DND-41 (cell line): ENCODE results near the gene ZFYVE28.
A peak's percentile ranks its signal among the peaks of the same experiment; 100 is the strongest.

Experiments
- ATAC-seq: fragments of 200-7000 bp; cut with Tn5 transposase; 3 replicates; pipeline ENCODE4 v1.9.1; 2021; ENCODE audit warnings: low read depth; ENCODE audit not compliant: insufficient read depth
- DNase-seq: peaks from one replicate; pipeline ENCODE4 v3.0.0-alpha.2; 2020
- H2AFZ ChIP-seq: 2 replicates; pipeline ENCODE4 v1.6.0; 2012; ENCODE audit warnings: low read depth, low read length
- H3K27ac ChIP-seq: 2 replicates; pipeline ENCODE4 v1.5.1; 2012; ENCODE audit warnings: low read length, inconsistent platforms
- H3K27me3 ChIP-seq: fragments of 200-600 bp; sonication (generic); 2 replicates; pipeline ENCODE4 v1.6.0; 2012; ENCODE audit warnings: low read length, mild to moderate bottlenecking, inconsistent platforms; ENCODE audit not compliant: insufficient read depth, poor library complexity
- H3K36me3 ChIP-seq: 2 replicates; pipeline ENCODE4 v1.5.1; 2012; ENCODE audit warnings: low read length, inconsistent platforms; ENCODE audit not compliant: insufficient read depth
- H3K4me1 ChIP-seq: 2 replicates; pipeline ENCODE4 v1.5.1; 2012; ENCODE audit warnings: mild to moderate bottlenecking, low read length; ENCODE audit not compliant: insufficient read depth
- H3K4me2 ChIP-seq: 2 replicates; pipeline ENCODE4 v1.6.0; 2012; ENCODE audit warnings: mild to moderate bottlenecking, moderate library complexity, low read length, inconsistent platforms; ENCODE audit not compliant: insufficient read depth
- H3K4me3 ChIP-seq, 2 experiments: fragments of 200-600 bp in 1 of 2; shearing (Covaris generic) in 1 of 2; 2 replicates each; pipeline ENCODE4 v1.5.1; 2012 to 2016; ENCODE audit warnings: inconsistent platforms in 2 of 2, low read length in 2 of 2, mild to moderate bottlenecking in 2 of 2, low read depth in 1 of 2, moderate library complexity in 1 of 2
- H3K79me2 ChIP-seq: 2 replicates; pipeline ENCODE4 v1.6.0; 2012; ENCODE audit warnings: low read length, inconsistent platforms; ENCODE audit not compliant: insufficient read depth
- H3K9ac ChIP-seq: 2 replicates; pipeline ENCODE4 v1.6.0; 2012; ENCODE audit warnings: low read depth, mild to moderate bottlenecking, inconsistent platforms, low read length, moderate library complexity
- H3K9me3 ChIP-seq: 2 replicates; pipeline ENCODE4 v1.5.1; 2012; ENCODE audit warnings: low read length, moderate library complexity, mild to moderate bottlenecking, inconsistent platforms; ENCODE audit not compliant: insufficient read depth, severe bottlenecking
- H4K20me1 ChIP-seq: 2 replicates; pipeline ENCODE4 v1.6.0; 2012; ENCODE audit warnings: low read length; ENCODE audit not compliant: insufficient read depth
- CTCF ChIP-seq: IDR thresholded peaks from 2 replicates; pipeline ENCODE4 v1.5.1; 2012; ENCODE audit warnings: borderline replicate concordance, low read length, moderate library complexity, mild to moderate bottlenecking; ENCODE audit not compliant: poor library complexity, severe bottlenecking; ENCODE audit errors: extremely low read depth
- EZH2 ChIP-seq: IDR thresholded peaks from 3 replicates; pipeline ENCODE4 v1.6.1; 2012; ENCODE audit warnings: borderline replicate concordance, low read depth, mild to moderate bottlenecking, moderate library complexity, low read length, inconsistent platforms; ENCODE audit not compliant: severe bottlenecking

Gene ZFYVE28

GRCh38 chr4:2256781-2257191 is 161.7 kb downstream of the ZFYVE28 start:
- Histone ChIP-seq H3K36me3 (peaks cover 64% of the 10 kb centered on the region), H3K4me2 (no peak overlapping the region), H3K4me3 (no peak overlapping the region), H2AFZ (no peak overlapping the region), H3K27ac (no peak overlapping the region), H3K9ac (no peak overlapping the region), H3K27me3 (no peaks in the 10 kb centered on the region), H3K79me2 (peaks cover 32% of the 10 kb centered on the region), H4K20me1 (peaks cover 74% of the 10 kb centered on the region), H3K4me1 (peaks cover 22% of the 10 kb centered on the region), H3K9me3 (no peaks in the 10 kb centered on the region)
- TF ChIP-seq EZH2 (no peak), CTCF (no peak)
- peak; percentile 3 for DNase-seq
- no peak for ATAC-seq

GRCh38 chr4:2256156-2256731 is 162.2 kb downstream of the ZFYVE28 start:
- Histone ChIP-seq H3K9ac (no peak overlapping the region), H3K36me3 (peaks cover 69% of the 10 kb centered on the region), H3K27ac (no peak overlapping the region), H3K4me2 (no peak overlapping the region), H2AFZ (no peak overlapping the region), H3K4me3 (no peak overlapping the region), H3K4me1 (peaks cover 22% of the 10 kb centered on the region), H3K27me3 (no peaks in the 10 kb centered on the region), H4K20me1 (peaks cover 74% of the 10 kb centered on the region), H3K9me3 (no peaks in the 10 kb centered on the region), H3K79me2 (peaks cover 30% of the 10 kb centered on the region)
- DNase-seq (peak; percentile 2), ATAC-seq (no peak)
- TF ChIP-seq CTCF (no peak), EZH2 (no peak)

- DNase-seq (peak; percentile 2), ATAC-seq (no peak)
- no peak overlapping the region for H2AFZ ChIP-seq
- H3K9me3 ChIP-seq: no peaks in the 10 kb centered on the region
- H3K79me2 ChIP-seq: peaks cover 23% of the 10 kb centered on the region
- no peaks in the 10 kb centered on the region for H3K27me3 ChIP-seq
- no peak overlapping the region for H3K4me2 ChIP-seq
- H4K20me1 ChIP-seq: peaks cover 71% of the 10 kb centered on the region
- H3K4me3 ChIP-seq: no peak overlapping the region
- H3K4me1 ChIP-seq: peaks cover 16% of the 10 kb centered on the region
- TF ChIP-seq CTCF (no peak), EZH2 (no peak)
- no peak overlapping the region for H3K9ac ChIP-seq
- H3K36me3 ChIP-seq: peaks cover 75% of the 10 kb centered on the region
- H3K27ac ChIP-seq: no peak overlapping the region
Measured at GRCh38 chr4:2255501-2256155, 162.8 kb downstream of the ZFYVE28 start.
